ENCODE results near the gene RPA4. TPM values are rescaled to one million over a fixed set of nuclear protein-coding genes. Genes with fewer than 3 reads are reported as not detected.

The RPA4 gene
- total and polyA plus RNA-seq, 4 experiments from 2014 or later, result 0.32 to 0.50 (median 0.41) TPM; not detected in 1

Other genes with a start within 250 kb of the RPA4 start
- gene DIAPH2, start 199.1 kb upstream of the RPA4 start, total RNA-seq, result 10 to 100 TPM; 11.0 to 12.1 TPM
- gene DIAPH2, start 199.1 kb upstream of the RPA4 start, polyA plus RNA-seq, result 10 to 100 TPM in 1 of 2 donors, 1 to 10 TPM in 1; 9.6 to 13.8 TPM

Data from CD4-positive, alpha-beta memory T cell (primary cell).